HepG2 (cell line): ENCODE data around the gene SEZ6L. TPM values are rescaled to one million over a fixed set of nuclear protein-coding genes. Genes with fewer than 3 reads are reported as not detected.

Experiments used
- ATAC-seq: fragments of 200-7000 bp; cut with Tn5 transposase; 3 replicates; pipeline ENCODE4 v1.9.1; 2020; ENCODE audit warnings: mild to moderate bottlenecking, moderate library complexity
- BruUV-seq: library from RNA; stranded (reverse); fragments of 400-500 nt; replicated peaks from 2 replicates; lab custom pipeline; 2021; lab: Mats Ljungman, UMichigan
- CTCF ChIA-PET: fragments of 300-600 bp; formaldehyde crosslinking; extraction: SDS; loops from one replicate; lab custom pipeline; 2021; ENCODE audit warnings: low total read pairs, inconsistent platforms, low intra/inter-chr PET ratio; lab: Yijun Ruan, JAX
- POLR2A ChIA-PET: fragments of 350-600 bp; sonication (Branson Sonifier 250); formaldehyde crosslinking; loops from one replicate; lab custom pipeline; 2020; ENCODE audit warnings: antibody characterized with exemption, inconsistent platforms; lab: Yijun Ruan, JAX
- DNase-seq: peaks from one replicate; pipeline ENCODE4 v3.0.0-alpha.2; 2015; ENCODE audit warnings: low spot score
- FAIRE-seq: peaks from 3 replicates; lab custom pipeline; 2011; peaks lifted over from hg19 to GRCh38; lab: Jason Lieb, UNC
- H2AFZ ChIP-seq: one replicate; pipeline ENCODE4 v1.6.1; 2011; ENCODE audit warnings: low read length, inconsistent platforms
- H3K27ac ChIP-seq: fragments of 300-600 bp; 3 replicates; pipeline ENCODE4 v1.8.0; 2011; ENCODE audit warnings: mixed run types, mild to moderate bottlenecking, mixed read lengths, low read length, inconsistent platforms; ENCODE audit not compliant: insufficient read depth; ENCODE audit errors: extremely low read length
- H3K27me3 ChIP-seq, 2 experiments: fragments of 200-600 bp in 1 of 2; 2 replicates in 1 of 2; 3 replicates in 1 of 2; pipeline versions ENCODE4 v1.6.0 to v1.8.0; 2011; ENCODE audit warnings: low read length in 2 of 2, mild to moderate bottlenecking in 2 of 2, moderate library complexity in 2 of 2, inconsistent platforms in 1 of 2; ENCODE audit not compliant: insufficient read depth in 2 of 2, control insufficient read depth in 1 of 2
- H3K36me3 ChIP-seq, 2 experiments: fragments of 200-600 bp in 1 of 2; replicated peaks in 1 of 2; 2 replicates in 1 of 2; 3 replicates in 1 of 2; pipeline versions ENCODE4 v1.5.1 to v1.8.0; 2011; ENCODE audit warnings: low read length in 2 of 2, inconsistent platforms in 1 of 2; ENCODE audit not compliant: insufficient read depth in 2 of 2, control insufficient read depth in 1 of 2
- H3K4me1 ChIP-seq: 2 replicates; pipeline ENCODE4 v1.5.1; 2012; ENCODE audit warnings: low read length, inconsistent platforms; ENCODE audit not compliant: insufficient read depth
- H3K4me2 ChIP-seq: 2 replicates; pipeline ENCODE4 v1.6.0; 2011; ENCODE audit warnings: low read depth, low read length, inconsistent platforms
- H3K4me3 ChIP-seq, 3 experiments: fragments of 200-600 bp in 1 of 3; sonication (generic), shearing (Covaris generic) in 1 of 3; replicated peaks in 1 of 3; 2 replicates each; pipeline ENCODE4 v1.5.1; 2011 to 2016; ENCODE audit warnings: low read length in 3 of 3, inconsistent platforms in 2 of 3, low read depth in 2 of 3, mild to moderate bottlenecking in 2 of 3, control low read depth in 1 of 3, mixed read lengths in 1 of 3; ENCODE audit not compliant: insufficient read depth in 1 of 3
- H3K79me2 ChIP-seq: one replicate; pipeline ENCODE4 v1.6.1; 2011; ENCODE audit warnings: low read length, inconsistent platforms; ENCODE audit not compliant: insufficient read depth
- H3K9ac ChIP-seq: 2 replicates; pipeline ENCODE4 v1.6.0; 2011; ENCODE audit warnings: mild to moderate bottlenecking, low read depth, low read length, inconsistent platforms; ENCODE audit not compliant: insufficient read depth
- H3K9me3 ChIP-seq: 2 replicates; pipeline ENCODE4 v1.5.1; 2012; ENCODE audit warnings: mild to moderate bottlenecking, low read length
- H4K20me1 ChIP-seq: 2 replicates; pipeline ENCODE4 v1.6.0; 2011; ENCODE audit warnings: inconsistent platforms, mild to moderate bottlenecking, low read length, moderate library complexity; ENCODE audit not compliant: insufficient read depth
- BRCA1 ChIP-seq: sonication (generic); formaldehyde crosslinking; IDR thresholded peaks from 2 replicates; pipeline ENCODE4 v1.4.0; 2020; ENCODE audit warnings: missing genetic modification reagents
- CREB1 ChIP-seq, 2 experiments: fragments of 450-650 bp in 1 of 2; IDR thresholded peaks; 2 replicates each; pipeline ENCODE4 v1.6.1; 2016 to 2017; ENCODE audit warnings: control low read depth in 1 of 2, mild to moderate bottlenecking in 1 of 2, missing compliant biosample characterization in 1 of 2, missing genetic modification characterization in 1 of 2
- ELK4 ChIP-seq: sonication (generic); formaldehyde crosslinking; IDR thresholded peaks from 2 replicates; pipeline ENCODE4 v1.9.0; 2021; ENCODE audit warnings: missing genetic modification reagents, borderline replicate concordance
- GATAD1 ChIP-seq: IDR thresholded peaks from 2 replicates; pipeline ENCODE4 v1.6.1; 2016; ENCODE audit warnings: missing genetic modification reagents, missing compliant biosample characterization
- GFI1 ChIP-seq: sonication (generic); formaldehyde crosslinking; IDR thresholded peaks from 2 replicates; pipeline ENCODE4 v1.5.0; 2020; ENCODE audit warnings: missing genetic modification reagents, mild to moderate bottlenecking, borderline replicate concordance
- HNF4G ChIP-seq, 2 experiments: sonication (generic) in 1 of 2; formaldehyde crosslinking in 1 of 2; IDR thresholded peaks; 2 replicates each; pipeline versions ENCODE4 v1.4.0 to v1.6.1; 2011 to 2020; ENCODE audit warnings: borderline replicate concordance in 2 of 2, low read depth in 2 of 2, mild to moderate bottlenecking in 2 of 2, low read length in 1 of 2, missing genetic modification reagents in 1 of 2, moderate library complexity in 1 of 2
- HNRNPL ChIP-seq: fragments of 200-400 bp; formaldehyde crosslinking; IDR thresholded peaks from 2 replicates; pipeline ENCODE4 v1.6.1; 2017; ENCODE audit warnings: mild to moderate bottlenecking, low read depth, low read length
- HOMEZ ChIP-seq: IDR thresholded peaks from 2 replicates; pipeline ENCODE4 v1.6.1; 2016; ENCODE audit warnings: low read depth
- HOXA3 ChIP-seq: sonication (generic); formaldehyde crosslinking; IDR thresholded peaks from 2 replicates; pipeline ENCODE4 v1.5.0; 2020; ENCODE audit warnings: missing genetic modification reagents
- NFIC ChIP-seq: IDR thresholded peaks from 2 replicates; pipeline ENCODE4 v1.6.1; 2012; ENCODE audit warnings: mild to moderate bottlenecking, low read length, inconsistent platforms
- PBX2 ChIP-seq: IDR thresholded peaks from 2 replicates; pipeline ENCODE4 v1.6.1; 2016; ENCODE audit warnings: control low read depth
- PTBP1 ChIP-seq: fragments of 200-400 bp; formaldehyde crosslinking; IDR thresholded peaks from 2 replicates; pipeline ENCODE4 v1.6.1; 2018; ENCODE audit warnings: low read length, low read depth; ENCODE audit not compliant: poor library complexity, severe bottlenecking
- SMARCE1 ChIP-seq: fragments of 450-650 bp; IDR thresholded peaks from 2 replicates; pipeline ENCODE4 v1.6.1; 2017; ENCODE audit warnings: borderline replicate concordance
- TBP ChIP-seq: sonication (generic); formaldehyde crosslinking; IDR thresholded peaks from 2 replicates; pipeline ENCODE4 v1.5.0; 2020; ENCODE audit warnings: missing genetic modification reagents
- ZNF24 ChIP-seq: fragments of 450-650 bp; IDR thresholded peaks from 2 replicates; pipeline ENCODE4 v1.6.1; 2017; ENCODE audit warnings: antibody characterized with exemption, mild to moderate bottlenecking
- ZNF274 ChIP-seq: sonication (generic); formaldehyde crosslinking; IDR thresholded peaks from 2 replicates; pipeline ENCODE4 v1.5.1; 2020; ENCODE audit warnings: mild to moderate bottlenecking, missing genetic modification reagents
- ZNF446 ChIP-seq: sonication (generic); formaldehyde crosslinking; IDR thresholded peaks from 2 replicates; pipeline ENCODE4 v1.5.0; 2020; ENCODE audit warnings: mild to moderate bottlenecking, missing genetic modification reagents
- WGBS: methylation state at CpG from one replicate; pipeline ENCODE4 v1.1.6; 2017; ENCODE audit warnings: low lambda C conversion rate; 5-methylcytosine and 5-hydroxymethylcytosine counted together
- in situ Hi-C: cut with HindIII; loops from 2 replicates; pipeline ENCODE4 v1.10.0; 2017; ENCODE audit warnings: low pct_unique_long_range_greater_than_20kb; ENCODE audit not compliant: extremely low pct_ligation_motif_present
- intact Hi-C: fragments of 100-400 bp; cut with micrococcal nuclease; formaldehyde crosslinking; loops from one replicate; pipeline ENCODE4 v1.10.0; 2022; ENCODE audit not compliant: unreplicated experiment
- polyA plus RNA-seq, 8 experiments: library from polyadenylated mRNA; depleted of rRNA in 3 of 8; stranded (reverse) in 7 of 8; unstranded in 1 of 8; fragments of >200 nt; fragmentation: Illumina TruSeq in 4 of 8; extraction: Trizol in 4 of 8; gene quantifications; 2 replicates each; pipeline versions ENCODE4 v1.2.1 to v1.2.3, GENCODE V29; 2011 to 2016; ENCODE audit warnings: low read depth in 4 of 8, missing spikeins in 1 of 8, mixed read lengths in 1 of 8; ENCODE audit not compliant: insufficient read depth in 1 of 8
- total RNA-seq, 5 experiments: library from RNA; depleted of rRNA; stranded (reverse); fragments of >200 nt; fragmentation: Illumina TruSeq; extraction: Trizol; gene quantifications; 2 replicates each; pipeline ENCODE4 v1.2.3, GENCODE V29; 2016; ENCODE audit warnings: low read depth in 1 of 5

SEZ6L gene
- total and polyA plus RNA-seq, 2 of the 13 experiments (the other 11 are each of a cell fraction or from before 2014, with no cell fraction given), result not detected

- TF ChIP-seq HOMEZ (CRISPR knock-in tag) (no peak), GATAD1 (no peak), TBP (CRISPR knock-in tag) (no peak)
Observed at GRCh38 chr22:26239581-26239980, 70.3 kb downstream of the SEZ6L start (continued).

- Histone ChIP-seq H3K9me3 (no peaks in the 10 kb centered on the region), H4K20me1 (no peaks in the 10 kb centered on the region), H3K27ac (no peak overlapping the region), H3K27me3 (peaks cover 0 to 1% of the 10 kb centered on the region in 2 experiments; a peak in 1 of 5 replicates), H3K4me1 (no peaks in the 10 kb centered on the region), H3K36me3 (no peaks in the 10 kb centered on the region), H3K9ac (no peak overlapping the region), H3K4me3 (no peak overlapping the region), H3K4me2 (no peak overlapping the region), H2AFZ (no peak overlapping the region), H3K79me2 (no peaks in the 10 kb centered on the region)
- no peak for FAIRE-seq
- CTCF ChIA-PET, result no interaction called here
- no TSS peak for BruUV-seq
- intact Hi-C loops, result no loop called here
- ATAC-seq, result no peak
- 2% methylated on average over 6 of the region's 8 CpGs for WGBS
- in situ Hi-C loops, result no loop called here
- DNase-seq, result no peak
- POLR2A ChIA-PET, result no interaction called here
- TF ChIP-seq ZNF446, result no peak
- no peak for TF ChIP-seq HNF4G (IDR thresholded peaks at IDR 0.05; ENCODE audit: borderline replicate concordance, low read depth, low read length)
- no peak for TF ChIP-seq HNF4G (CRISPR knock-in tag; IDR thresholded peaks at IDR 0.05; ENCODE audit: borderline replicate concordance, low read depth)
- TF ChIP-seq ZNF274 (CRISPR knock-in tag), result no peak
- no peak for TF ChIP-seq HNRNPL
- TF ChIP-seq ZNF24, result no peak
- TF ChIP-seq PTBP1, result no peak
- no peak for TF ChIP-seq SMARCE1
- TF ChIP-seq CREB1 (IDR thresholded peaks at IDR 0.05), result no peak
- TF ChIP-seq CREB1 (CRISPR knock-in tag; IDR thresholded peaks at IDR 0.05), result no peak
- no peak for TF ChIP-seq BRCA1 (CRISPR knock-in tag)
- TF ChIP-seq HOXA3 (CRISPR knock-in tag), result no peak
- TF ChIP-seq NFIC, result no peak
- no peak for TF ChIP-seq PBX2 (CRISPR knock-in tag)
- no peak for TF ChIP-seq ELK4 (CRISPR knock-in tag)
- TF ChIP-seq GFI1 (CRISPR knock-in tag), result no peak
Observed at GRCh38 chr22:26241361-26241760, 72.1 kb downstream of the SEZ6L start.
